HG02943 (cell line): Measurements from ENCODE around the gene CLTCL1.
"Not testable (repeated sequence)": the region's sequence is repeated elsewhere in the genome, so short reads cannot be mapped to it uniquely, and the experiment has no call there.

Experiments
- ATAC-seq: cut with Tn5 transposase; IDR thresholded peaks from one replicate; pipeline ENCODE4 v1.9.1; 2021; ENCODE audit warnings: mild to moderate bottlenecking, low read depth, moderate library complexity; ENCODE audit not compliant: unreplicated experiment

Gene CLTCL1

GRCh38 chr22:19291218-19291579 is 320 bp downstream of the CLTCL1 start:
- no peak for ATAC-seq

GRCh38 chr22:19290400-19291217 is 910 bp downstream of the CLTCL1 start:
- ATAC-seq: no peak

- no peak for ATAC-seq
These were observed 1.9 kb downstream of the CLTCL1 start for GRCh38 chr22:19289475-19290161.

- no peak for ATAC-seq
These were observed 3.6 kb downstream of the CLTCL1 start for GRCh38 chr22:19287889-19288288.

- no peak for ATAC-seq
These were observed 4.3 kb downstream of the CLTCL1 start for GRCh38 chr22:19287076-19287707.

GRCh38 chr22:19285831-19286230 is 5.7 kb downstream of the CLTCL1 start:
- no peak for ATAC-seq

GRCh38 chr22:19279143-19279542 is 12.4 kb downstream of the CLTCL1 start:
- not testable (repeated sequence) for ATAC-seq

GRCh38 chr22:19277785-19278184 is 13.7 kb downstream of the CLTCL1 start:
- no peak for ATAC-seq

GRCh38 chr22:19275919-19276600 is 15.5 kb downstream of the CLTCL1 start:
- no peak for ATAC-seq

- no peak for ATAC-seq
These were observed 16.0 kb downstream of the CLTCL1 start for GRCh38 chr22:19275513-19275912.

GRCh38 chr22:19275104-19275503 is 16.4 kb downstream of the CLTCL1 start:
- ATAC-seq: no peak

- no peak for ATAC-seq
These were observed 19.5 kb downstream of the CLTCL1 start for GRCh38 chr22:19271856-19272535.

GRCh38 chr22:19271273-19271855 is 20.2 kb downstream of the CLTCL1 start:
- no peak for ATAC-seq

- no peak for ATAC-seq
These were observed 20.6 kb downstream of the CLTCL1 start for GRCh38 chr22:19270873-19271272.

- ATAC-seq: no peak
These were observed 24.9 kb downstream of the CLTCL1 start for GRCh38 chr22:19266547-19267086.

- ATAC-seq: no peak
These were observed 25.7 kb downstream of the CLTCL1 start for GRCh38 chr22:19265779-19266178.

- no peak for ATAC-seq
These were observed 30.7 kb downstream of the CLTCL1 start for GRCh38 chr22:19260804-19261203.

GRCh38 chr22:19260194-19260593 is 31.3 kb downstream of the CLTCL1 start:
- no peak for ATAC-seq

GRCh38 chr22:19258968-19259288 is 32.6 kb downstream of the CLTCL1 start:
- not testable (repeated sequence) for ATAC-seq

GRCh38 chr22:19258371-19258770 is 33.1 kb downstream of the CLTCL1 start:
- ATAC-seq: no peak
